Psoas muscle (tissue), 8 donors: Measurements from ENCODE around the gene CGB7. TPM values are rescaled to one million over a fixed set of nuclear protein-coding genes. Genes with fewer than 3 reads are reported as not detected.
A peak's percentile ranks its signal among the peaks of the same experiment; 100 is the strongest.
"Not testable (repeated sequence)": the region's sequence is repeated elsewhere in the genome, so short reads cannot be mapped to it uniquely, and the experiment has no call there.

Experiments used
- ATAC-seq, 4 donors: fragments of 200-7000 bp; cut with Tn5 transposase; one replicate each; pipeline ENCODE4 v1.9.1; 2020; ENCODE audit warnings: moderate library complexity in 3 of 4, mild to moderate bottlenecking in 2 of 4
- DNase-seq, 2 donors: peaks; one replicate each; pipeline ENCODE4 v3.0.0-alpha.2; 2020
- H3K27ac ChIP-seq: fragments of 200-600 bp; one replicate; pipeline ENCODE4 v1.8.0; 2022
- H3K27me3 ChIP-seq, 3 donors: fragments of 200-600 bp in 1 of 3; one replicate each; pipeline versions ENCODE4 v1.6.1 to v1.8.0; 2013 to 2022; ENCODE audit warnings: low read length in 2 of 3, mild to moderate bottlenecking in 2 of 3, moderate library complexity in 1 of 3; ENCODE audit not compliant: insufficient read depth in 3 of 3
- H3K36me3 ChIP-seq, 2 donors: fragments of 200-600 bp in 1 of 2; one replicate each; pipeline versions ENCODE4 v1.6.1 to v1.8.0; 2013 to 2022; ENCODE audit warnings: low read depth in 1 of 2, mild to moderate bottlenecking in 1 of 2, moderate library complexity in 1 of 2; ENCODE audit not compliant: insufficient read depth in 1 of 2
- H3K4me1 ChIP-seq: fragments of 200-600 bp; one replicate; pipeline ENCODE4 v1.8.0; 2022
- H3K4me3 ChIP-seq: fragments of 200-600 bp; one replicate; pipeline ENCODE4 v1.8.0; 2022; ENCODE audit warnings: mild to moderate bottlenecking
- H3K9me3 ChIP-seq: fragments of 200-600 bp; one replicate; pipeline ENCODE4 v1.8.0; 2022
- WGBS, 3 donors: extraction: QIAGEN DNeasy Blood & Tissue Kit; methylation state at CpG; one replicate each; pipeline versions ENCODE4 v1.1.6 to v1.1.7; 2013; 5-methylcytosine and 5-hydroxymethylcytosine counted together
- intact Hi-C, 2 donors: fragments of 100-400 bp; cut with DNase I; formaldehyde crosslinking; loops; one replicate each; pipeline versions ENCODE4 v1.11.0 to v1.14.2; 2022
- polyA plus RNA-seq, 3 donors: library from polyadenylated mRNA; stranded (reverse); fragments of 200-250 nt; gene quantifications; one replicate each; pipeline ENCODE4 v1.2.3, GENCODE V29; 2013
- total RNA-seq, 4 donors: library from RNA; stranded (reverse); fragmentation: NEBNext Ultra II Directional in 2 of 4; extraction: Animal tissue kit (Norgen Biotek cat#: 25700) in 2 of 4; gene quantifications; one replicate each; pipeline versions ENCODE4 v1.2.1 to v1.2.4, GENCODE V29; 2021 to 2023
- TF ChIP-seq, protein P1 (sequence below): fragments of 200-600 bp; IDR thresholded peaks from one replicate; pipeline ENCODE4 v1.8.0; 2022; ENCODE audit warnings: antibody characterized with exemption
- donor health status: healthy with polysubstance abuse.
- donor health status: DM: no; HTN: no; CAD: no; lungs with moderate emphysema.
- donor health status: Bipolar disorder and iron deficiency.
- donor health status: healthy.
- donor health status: DM: yes; HTN: yes; CAD: no.
- donor health status: DM: no; HTN: no; CAD: no.
- donor health status: DM: no; HTN: no; CAD: no.
- donor health status: DM: yes; HTN: yes; CAD: no.

Gene CGB7
- total and polyA plus RNA-seq, 7 donors = 0.20 to 1.1 (median 0.46) TPM

DNA sequence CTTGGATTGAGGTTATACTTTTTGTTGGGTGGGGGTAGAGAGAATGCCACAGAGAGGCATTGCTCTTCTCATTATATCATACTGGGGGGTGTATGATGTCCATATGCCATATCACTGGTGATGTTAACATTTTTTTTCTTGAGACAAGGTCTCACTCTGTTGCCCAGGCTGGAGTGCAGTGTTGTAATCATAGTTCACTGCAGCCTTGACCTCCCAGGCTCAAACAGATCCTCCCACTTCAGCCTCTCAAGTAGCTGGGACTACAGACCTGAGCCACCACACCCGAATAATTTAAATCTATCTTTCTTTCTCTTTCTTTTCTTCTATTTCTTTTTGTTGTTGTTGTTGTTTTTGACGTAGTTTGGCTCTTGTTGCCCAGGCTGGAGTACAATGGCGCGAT is 22.8 kb upstream of the CGB7 start:
- intact Hi-C loops = no loop called here
- DNase-seq (no peak), ATAC-seq (no peak)
- no peak overlapping the region for H3K4me3 ChIP-seq
- H3K27ac ChIP-seq = no peak overlapping the region
- H3K4me1 ChIP-seq = peaks cover 4% of the 10 kb centered on the region
- no peaks in the 10 kb centered on the region for H3K36me3 ChIP-seq
- WGBS, 3 donors = 77 to 88% (median 87%) methylated on average over 4 of the region's 4 CpGs
- H3K27me3 ChIP-seq = no peaks in the 10 kb centered on the region
- H3K9me3 ChIP-seq = no peaks in the 10 kb centered on the region
- TF ChIP-seq, protein P1, sequence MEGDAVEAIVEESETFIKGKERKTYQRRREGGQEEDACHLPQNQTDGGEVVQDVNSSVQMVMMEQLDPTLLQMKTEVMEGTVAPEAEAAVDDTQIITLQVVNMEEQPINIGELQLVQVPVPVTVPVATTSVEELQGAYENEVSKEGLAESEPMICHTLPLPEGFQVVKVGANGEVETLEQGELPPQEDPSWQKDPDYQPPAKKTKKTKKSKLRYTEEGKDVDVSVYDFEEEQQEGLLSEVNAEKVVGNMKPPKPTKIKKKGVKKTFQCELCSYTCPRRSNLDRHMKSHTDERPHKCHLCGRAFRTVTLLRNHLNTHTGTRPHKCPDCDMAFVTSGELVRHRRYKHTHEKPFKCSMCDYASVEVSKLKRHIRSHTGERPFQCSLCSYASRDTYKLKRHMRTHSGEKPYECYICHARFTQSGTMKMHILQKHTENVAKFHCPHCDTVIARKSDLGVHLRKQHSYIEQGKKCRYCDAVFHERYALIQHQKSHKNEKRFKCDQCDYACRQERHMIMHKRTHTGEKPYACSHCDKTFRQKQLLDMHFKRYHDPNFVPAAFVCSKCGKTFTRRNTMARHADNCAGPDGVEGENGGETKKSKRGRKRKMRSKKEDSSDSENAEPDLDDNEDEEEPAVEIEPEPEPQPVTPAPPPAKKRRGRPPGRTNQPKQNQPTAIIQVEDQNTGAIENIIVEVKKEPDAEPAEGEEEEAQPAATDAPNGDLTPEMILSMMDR = no peak

DNA sequence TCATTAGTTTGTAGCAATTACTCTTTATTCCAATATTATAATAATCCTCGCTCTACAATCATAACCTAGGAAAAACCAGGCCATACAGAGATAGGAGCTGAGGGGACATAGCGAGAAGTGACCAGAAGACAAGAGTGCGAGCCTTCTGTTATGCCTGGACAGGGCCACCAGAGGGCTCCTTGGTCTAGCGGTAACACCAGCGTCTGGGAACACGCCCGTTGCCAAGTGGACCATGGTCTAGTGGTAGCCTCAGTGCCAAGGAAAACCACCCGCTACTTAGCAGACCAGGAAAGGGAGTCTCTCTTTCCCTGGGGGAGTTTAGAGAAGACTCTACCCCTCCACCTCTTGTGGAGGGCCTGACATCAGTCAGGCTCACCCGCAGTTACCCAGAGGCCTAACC is 17.3 kb upstream of the CGB7 start:
- WGBS, 3 donors = 10 to 15% (median 11%) methylated on average over 7 to 9 of the region's 9 CpGs
- not testable (repeated sequence) for H3K4me1 ChIP-seq, H3K27me3 ChIP-seq, H3K36me3 ChIP-seq, H3K9me3 ChIP-seq, H3K4me3 ChIP-seq
- DNase-seq (peak; percentile 74 to 90), ATAC-seq (peak; percentile 26 to 64 (median 32))
- peak overlapping the region; percentile 77 for H3K27ac ChIP-seq
- TF ChIP-seq, protein P1 = peak; percentile 72
- intact Hi-C loops = loop anchor here in 1 of 2 donors (5.0 kb wide), 1 partner anchor 83 kb away; the partner anchor contains the start of genes GYS1 and RUVBL2

DNA sequence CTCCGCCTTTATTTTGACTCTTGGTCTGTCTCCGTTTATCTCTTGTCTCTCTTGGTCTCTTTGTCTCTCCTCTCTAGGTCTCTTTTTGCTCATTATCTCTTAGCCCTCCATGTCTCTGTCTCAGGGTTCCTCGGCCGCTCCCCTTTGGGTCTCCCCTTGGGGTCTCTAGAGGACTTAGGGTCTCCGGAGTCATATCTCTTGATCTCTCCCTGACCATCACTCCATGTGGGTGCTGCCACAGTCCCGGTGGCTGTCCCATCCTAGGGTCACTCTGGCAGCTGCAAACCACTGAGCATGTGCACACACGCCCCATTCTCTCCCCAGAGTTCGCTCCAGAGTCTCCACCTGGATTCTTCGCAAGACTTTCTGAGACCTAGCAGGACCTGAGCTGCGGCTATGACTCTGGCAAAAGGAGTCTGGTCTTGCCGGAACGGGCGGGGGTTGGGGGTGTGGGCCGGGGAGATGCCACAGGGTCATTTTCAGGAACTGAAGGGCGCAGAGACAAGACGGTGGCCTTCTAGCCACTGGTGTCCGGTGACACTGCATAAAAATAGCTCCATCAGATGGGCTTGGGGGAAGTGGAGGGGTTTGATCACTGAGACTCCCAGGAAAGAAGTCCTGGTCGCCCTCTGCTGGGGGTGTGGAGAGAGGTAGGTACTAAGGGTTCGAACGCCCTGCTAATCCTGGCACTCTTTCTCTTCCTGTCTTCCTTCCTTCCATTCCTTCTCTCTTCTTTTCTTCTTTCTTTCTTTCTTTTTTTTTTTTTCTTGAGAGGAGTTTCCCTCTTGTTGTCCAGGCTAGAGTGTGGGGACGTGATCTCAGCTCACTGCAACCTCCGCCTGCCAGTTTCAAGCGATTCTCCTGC is 16.2 kb upstream of the CGB7 start:
- Histone ChIP-seq H3K4me3 (peak overlapping the region; percentile 47), H3K36me3 (no peaks in the 10 kb centered on the region), H3K9me3 (no peaks in the 10 kb centered on the region), H3K27me3 (peaks cover 0 to 4% (median 0%) of the 10 kb centered on the region in 3 donors), H3K27ac (peak overlapping the region; percentile 77), H3K4me1 (peaks cover 3% of the 10 kb centered on the region)
- intact Hi-C loops = loop anchor here in 1 of 2 donors (5.0 kb wide), 1 partner anchor 81 kb away; the partner anchor contains the start of genes GYS1 and RUVBL2
- TF ChIP-seq, protein P1 = peak; percentile 51
- DNase-seq (peak; percentile 74 to 79), ATAC-seq (peak; percentile 82 to 86 (median 84))
- WGBS, 3 donors = 26 to 36% (median 28%) methylated on average over 23 of the region's 23 CpGs

DNA sequence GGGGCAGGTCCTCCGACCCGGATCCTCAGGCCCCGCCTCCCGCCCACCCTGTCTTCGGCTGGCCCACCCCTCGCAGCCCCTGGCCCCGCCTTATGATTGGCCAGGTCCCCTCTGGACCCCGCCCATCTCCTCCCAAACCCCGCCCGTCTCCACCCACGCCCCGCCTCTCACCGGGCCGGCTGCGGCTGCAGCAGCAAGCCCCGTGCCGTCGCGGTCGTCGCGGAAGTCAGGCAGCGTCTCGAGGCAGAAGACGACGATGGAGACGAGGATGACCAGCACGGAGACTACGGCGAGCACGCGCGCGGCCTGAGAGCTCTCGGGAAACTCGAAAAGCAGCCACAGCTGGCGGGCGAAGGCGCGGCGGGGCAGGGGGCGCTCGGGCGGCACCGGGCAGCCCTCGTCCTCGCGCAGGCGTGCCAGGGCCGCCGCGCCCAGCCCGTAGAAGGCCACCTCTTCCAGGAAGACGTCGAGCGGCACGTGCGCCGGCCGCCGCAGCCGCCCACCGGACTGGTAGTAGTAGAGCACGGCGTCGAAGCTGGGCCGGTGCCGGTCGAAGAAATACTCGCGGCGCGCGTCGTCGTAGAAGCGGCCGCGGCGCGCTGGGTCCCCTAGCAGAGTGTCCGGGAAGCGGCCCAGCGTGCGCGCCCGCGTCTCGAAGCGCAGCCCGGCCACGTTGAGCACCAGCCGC is 14.5 kb upstream of the CGB7 start:
- Histone ChIP-seq H3K36me3 (no peaks in the 10 kb centered on the region), H3K9me3 (no peaks in the 10 kb centered on the region), H3K27ac (peak overlapping the region; percentile 77), H3K4me3 (peak overlapping the region; percentile 47), H3K27me3 (peaks cover 0 to 4% (median 0%) of the 10 kb centered on the region in 3 donors), H3K4me1 (peaks cover 9% of the 10 kb centered on the region)
- TF ChIP-seq, protein P1 = no peak
- DNase-seq (peak; percentile 37 to 65), ATAC-seq (peak in 3 of 4 donors; percentile 2 to 31 (median 19))
- WGBS, 3 donors = 1 to 3% (median 2%) methylated on average over 53 to 93 of the region's 93 CpGs
- intact Hi-C loops = loop anchor here in 1 of 2 donors (5.0 kb wide), 1 partner anchor 80 kb away; the partner anchor contains the start of genes GYS1 and RUVBL2
